ENCODE results near the gene TRUB2. TPM values are rescaled to one million over a fixed set of nuclear protein-coding genes. Genes with fewer than 3 reads are reported as not detected.
A peak's percentile ranks its signal among the peaks of the same experiment; 100 is the strongest.

The TRUB2 gene
- total RNA-seq, 6 experiments from 2014 or later: 27.0 to 38.5 (median 34.3) TPM

- H3K4me3 Mint-ChIP-seq: no peak overlapping the region; the same call in 1 of the 2 replicates
- H3K4me1 Mint-ChIP-seq (ENCODE audit: low read depth): peaks cover under 1% of the 10 kb centered on the region
- no peak for TF ChIP-seq CTCF (IDR thresholded peaks at IDR 0.05)
- H3K9me3 Mint-ChIP-seq: no peaks in the 10 kb centered on the region
- peak overlapping the region; percentile 3; the same call in 1 of the 2 replicates for H3K27ac Mint-ChIP-seq
- peaks cover 12% of the 10 kb centered on the region for H3K27me3 Mint-ChIP-seq (ENCODE audit: insufficient read depth)
- peaks cover 22% of the 10 kb centered on the region for H3K36me3 Mint-ChIP-seq (ENCODE audit: low read depth)
- DNase-seq: no peak
Measured at GRCh38 chr9:128257086-128257825, 65.0 kb downstream of the TRUB2 start.

Other genes with a start within 250 kb of the TRUB2 start
- 10 to 100 TPM; 68.5 to 82.8 (median 70.6) TPM for gene PTGES2, start 194.7 kb downstream of the TRUB2 start, total RNA-seq (2021; fragmentation: NEBNext Ultra II Directional; extraction: Animal tissue kit (Norgen Biotek cat#: 25700))
- not detected for gene LCN2, start 173.0 kb downstream of the TRUB2 start, total RNA-seq (2021; fragmentation: NEBNext Ultra II Directional; extraction: Animal tissue kit (Norgen Biotek cat#: 25700))
- gene BBLN, start 162.2 kb downstream of the TRUB2 start, total RNA-seq (2021; fragmentation: NEBNext Ultra II Directional; extraction: Animal tissue kit (Norgen Biotek cat#: 25700)): 10 to 100 TPM; 45.7 to 63.2 (median 50.5) TPM
- 100 to 1,000 TPM; 119 to 168 (median 148) TPM for gene CIZ1, start 130.9 kb downstream of the TRUB2 start, total RNA-seq (2021; fragmentation: NEBNext Ultra II Directional; extraction: Animal tissue kit (Norgen Biotek cat#: 25700))
- gene DNM1, start 119.1 kb downstream of the TRUB2 start, total RNA-seq (2021; fragmentation: NEBNext Ultra II Directional; extraction: Animal tissue kit (Norgen Biotek cat#: 25700)): 10 to 100 TPM; 17.4 to 38.2 (median 32.7) TPM
- gene GOLGA2, start 46.4 kb downstream of the TRUB2 start, total RNA-seq (2021; fragmentation: NEBNext Ultra II Directional; extraction: Animal tissue kit (Norgen Biotek cat#: 25700)): 100 to 1,000 TPM; 142 to 167 (median 156) TPM
- 10 to 100 TPM; 40.7 to 46.7 (median 41.9) TPM for gene SWI5, start 46.2 kb downstream of the TRUB2 start, total RNA-seq (2021; fragmentation: NEBNext Ultra II Directional; extraction: Animal tissue kit (Norgen Biotek cat#: 25700))
- 10 to 100 TPM; 29.8 to 33.3 (median 31.3) TPM for gene COQ4, start 392 bp upstream of the TRUB2 start, total RNA-seq (2021; fragmentation: NEBNext Ultra II Directional; extraction: Animal tissue kit (Norgen Biotek cat#: 25700))
- 10 to 100 TPM; 21.1 to 31.1 (median 23.2) TPM for gene SLC27A4, start 18.1 kb upstream of the TRUB2 start, total RNA-seq (2021; fragmentation: NEBNext Ultra II Directional; extraction: Animal tissue kit (Norgen Biotek cat#: 25700))
- gene URM1, start 48.9 kb upstream of the TRUB2 start, total RNA-seq (2021; fragmentation: NEBNext Ultra II Directional; extraction: Animal tissue kit (Norgen Biotek cat#: 25700)): 10 to 100 TPM; 63.8 to 75.5 (median 70.2) TPM
- gene CERCAM, start 98.4 kb upstream of the TRUB2 start, total RNA-seq (2021; fragmentation: NEBNext Ultra II Directional; extraction: Animal tissue kit (Norgen Biotek cat#: 25700)): 100 to 1,000 TPM; 125 to 172 (median 136) TPM
- 10 to 100 TPM; 29.5 to 40.8 (median 36.9) TPM for gene ODF2, start 133.6 kb upstream of the TRUB2 start, total RNA-seq (2021; fragmentation: NEBNext Ultra II Directional; extraction: Animal tissue kit (Norgen Biotek cat#: 25700))
- 10 to 100 TPM; 22.2 to 26.7 (median 24.7) TPM for gene GLE1, start 182.3 kb upstream of the TRUB2 start, total RNA-seq (2021; fragmentation: NEBNext Ultra II Directional; extraction: Animal tissue kit (Norgen Biotek cat#: 25700))
- gene SPTAN1, start 230.1 kb upstream of the TRUB2 start, total RNA-seq (2021; fragmentation: NEBNext Ultra II Directional; extraction: Animal tissue kit (Norgen Biotek cat#: 25700)): 100 to 1,000 TPM; 316 to 368 (median 327) TPM